ENCODE results near the gene ISLR. TPM values are rescaled to one million over a fixed set of nuclear protein-coding genes. Genes with fewer than 3 reads are reported as not detected.

Gene ISLR
- total RNA-seq, 1 donor, result 73.8 TPM

- no peak overlapping the region for H3K4me3 ChIP-seq (ENCODE audit: low read depth, low read length)
- no peak for TF ChIP-seq CTCF (IDR thresholded peaks at IDR 0.05; ENCODE audit: insufficient read depth, low read depth, low read length)
- DNase-seq (ENCODE audit: low read depth), result no peak
Measured at GRCh38 chr15:74188216-74188615, 14.7 kb downstream of the ISLR start.

GRCh38 chr15:74191798-74192197 is 18.3 kb downstream of the ISLR start:
- H3K4me3 ChIP-seq (ENCODE audit: low read depth, low read length), result no peak overlapping the region
- no peak for TF ChIP-seq CTCF (IDR thresholded peaks at IDR 0.05; ENCODE audit: insufficient read depth, low read depth, low read length)
- no peak for DNase-seq (ENCODE audit: low read depth)

- H3K4me3 ChIP-seq (ENCODE audit: low read depth, low read length), result no peak overlapping the region
- no peak for DNase-seq (ENCODE audit: low read depth)
- no peak for TF ChIP-seq CTCF (IDR thresholded peaks at IDR 0.05; ENCODE audit: insufficient read depth, low read depth, low read length)
Measured at GRCh38 chr15:74192751-74193150, 19.2 kb downstream of the ISLR start.

GRCh38 chr15:74193299-74193718 is 19.8 kb downstream of the ISLR start:
- no peak overlapping the region for H3K4me3 ChIP-seq (ENCODE audit: low read depth, low read length)
- peak; percentile 72 for DNase-seq (ENCODE audit: low read depth)
- no peak for TF ChIP-seq CTCF (IDR thresholded peaks at IDR 0.05; ENCODE audit: insufficient read depth, low read depth, low read length)

GRCh38 chr15:74193905-74194304 is 20.4 kb downstream of the ISLR start:
- no peak overlapping the region for H3K4me3 ChIP-seq (ENCODE audit: low read depth, low read length)
- no peak for TF ChIP-seq CTCF (IDR thresholded peaks at IDR 0.05; ENCODE audit: insufficient read depth, low read depth, low read length)
- no peak for DNase-seq (ENCODE audit: low read depth)

- TF ChIP-seq CTCF (IDR thresholded peaks at IDR 0.05; ENCODE audit: insufficient read depth, low read depth, low read length), result no peak
- H3K4me3 ChIP-seq (ENCODE audit: low read depth, low read length), result no peak overlapping the region
- DNase-seq (ENCODE audit: low read depth), result no peak
Measured at GRCh38 chr15:74194572-74195559, 21.4 kb downstream of the ISLR start.

Measured in fibroblast of villous mesenchyme (primary cell).